HG03558 (cell line): Measurements from ENCODE around the gene CYFIP2.
"Not testable (repeated sequence)": the region's sequence is repeated elsewhere in the genome, so short reads cannot be mapped to it uniquely, and the experiment has no call there.

ENCODE experiments used
- ATAC-seq: cut with Tn5 transposase; IDR thresholded peaks from one replicate; pipeline ENCODE4 v1.9.1; 2021; ENCODE audit warnings: moderate number of reproducible peaks; ENCODE audit not compliant: unreplicated experiment; ENCODE audit errors: extremely low read depth

Gene CYFIP2

DNA sequence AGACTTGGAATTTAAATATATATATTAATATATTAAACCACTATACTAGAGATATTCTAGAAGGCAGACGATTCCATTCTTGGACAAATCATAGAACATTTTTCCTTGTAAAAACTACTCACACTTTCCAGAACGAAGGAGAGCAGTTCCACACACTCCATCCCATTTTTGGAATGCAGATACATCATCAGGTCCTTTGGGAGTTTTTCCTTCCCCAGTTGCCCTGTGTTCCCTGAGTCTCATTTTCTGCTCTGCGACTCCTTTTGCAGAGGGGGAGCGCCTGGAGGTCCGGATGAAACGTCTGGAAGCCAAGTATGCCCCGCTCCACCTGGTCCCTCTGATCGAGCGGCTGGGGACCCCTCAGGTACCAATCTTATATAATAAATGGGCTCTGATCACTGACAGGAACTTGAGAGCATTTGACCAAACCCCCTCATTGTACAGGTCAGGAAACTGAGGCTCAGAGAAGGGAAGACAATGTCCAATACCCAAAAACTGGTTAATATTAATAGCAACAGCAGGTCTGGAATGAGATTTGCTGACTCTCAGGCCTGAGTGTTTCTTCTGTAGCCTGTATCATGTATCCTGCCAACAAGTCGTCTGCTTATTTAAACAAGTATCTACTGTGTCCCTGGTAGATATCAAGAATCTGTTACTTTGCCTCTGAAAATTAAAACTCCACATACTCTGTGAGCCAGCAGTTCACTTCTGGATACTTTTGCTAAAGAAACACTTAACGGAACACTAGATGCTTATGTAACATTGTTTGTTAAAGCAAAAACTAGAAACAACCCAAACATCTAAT is 117.3 kb downstream of the CYFIP2 start:
- ATAC-seq: no peak

GRCh38 chr5:157384971-157385709 is 119.2 kb downstream of the CYFIP2 start:
- no peak for ATAC-seq

DNA sequence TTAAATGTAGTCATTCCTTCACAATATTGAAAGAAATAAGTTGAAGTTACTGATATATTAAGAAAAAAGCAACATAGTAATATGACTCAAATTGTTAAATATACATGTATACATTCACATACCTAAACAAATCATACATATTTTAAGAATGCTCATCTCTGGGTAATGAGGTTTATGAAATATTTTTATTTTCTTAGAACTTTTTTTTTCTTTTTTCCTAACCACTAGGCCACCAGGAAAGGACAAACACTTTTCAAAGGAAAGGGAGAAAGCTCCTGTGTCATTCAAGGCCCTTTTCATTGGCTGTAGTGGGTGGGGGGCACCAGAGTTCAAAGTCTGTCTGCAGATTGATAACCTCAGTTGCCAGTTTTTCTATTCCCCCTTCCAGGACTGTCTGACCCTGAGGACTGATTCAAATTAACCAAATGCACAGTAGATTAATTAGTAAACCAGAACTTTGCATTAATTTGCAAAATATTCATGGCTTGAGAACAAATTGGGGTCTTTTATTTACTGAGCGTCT is 121.2 kb downstream of the CYFIP2 start:
- ATAC-seq: no peak

DNA sequence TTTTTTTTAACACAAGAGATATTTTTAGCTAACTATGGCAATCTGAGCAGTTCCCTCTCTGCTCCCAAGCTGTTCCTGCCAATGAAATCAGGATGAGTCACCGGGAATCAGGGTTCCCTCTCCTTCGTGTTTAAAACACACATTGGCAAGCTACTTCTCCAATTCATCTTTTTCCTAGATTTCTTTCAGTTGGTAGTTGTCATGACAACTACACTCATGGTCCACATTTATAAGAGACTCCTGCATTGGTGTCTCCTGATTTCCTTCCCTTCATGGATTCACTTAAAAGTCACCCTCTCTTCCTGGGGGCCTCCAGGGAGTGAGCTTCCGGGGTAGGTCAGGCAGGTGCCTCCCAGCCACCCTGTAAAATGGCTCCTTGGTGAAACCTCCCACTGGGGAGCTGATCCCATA is 121.8 kb downstream of the CYFIP2 start:
- no peak for ATAC-seq

DNA sequence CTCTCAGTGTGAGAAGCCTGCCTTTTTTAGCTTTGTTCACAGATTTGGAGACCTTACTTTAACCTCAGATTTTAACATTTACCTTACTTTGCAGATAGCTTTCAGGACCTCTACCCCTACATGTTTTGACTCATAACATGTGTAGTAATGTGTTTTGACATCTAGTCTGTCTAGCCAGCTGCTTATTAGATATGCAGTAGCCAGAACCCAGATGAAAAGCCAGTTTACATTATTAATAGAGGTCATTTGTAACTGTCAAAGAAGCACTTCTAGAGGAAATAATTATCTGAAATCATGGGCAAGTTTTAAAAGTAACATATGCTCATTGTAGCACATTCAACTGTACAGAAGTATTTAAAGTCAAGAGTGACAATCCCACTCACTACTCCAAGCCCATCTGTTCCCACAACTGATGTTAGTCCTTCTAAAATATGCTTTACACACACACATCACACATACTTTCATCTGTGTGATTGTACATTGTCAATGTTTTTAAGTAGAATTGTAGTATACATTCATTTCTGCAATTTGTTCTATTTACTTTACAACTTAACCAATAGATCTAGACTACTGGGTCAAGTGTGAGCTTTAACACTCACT is 122.3 kb downstream of the CYFIP2 start:
- no peak for ATAC-seq

DNA sequence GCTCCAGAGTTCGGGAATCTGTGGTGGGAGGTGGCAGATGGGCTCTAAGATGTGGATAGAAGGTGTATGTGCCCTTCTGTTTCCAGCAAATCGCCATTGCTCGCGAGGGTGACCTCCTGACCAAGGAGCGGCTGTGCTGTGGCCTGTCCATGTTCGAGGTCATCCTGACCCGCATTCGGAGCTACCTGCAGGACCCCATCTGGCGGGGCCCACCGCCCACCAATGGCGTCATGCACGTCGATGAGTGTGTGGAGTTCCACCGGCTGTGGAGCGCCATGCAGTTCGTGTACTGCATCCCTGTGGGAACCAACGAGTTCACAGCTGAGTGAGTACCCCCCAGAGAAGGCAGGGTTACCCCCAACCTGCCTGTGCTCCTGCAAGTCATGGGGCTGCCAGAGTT is 123.2 kb downstream of the CYFIP2 start:
- ATAC-seq: no peak

- no peak for ATAC-seq
Measured at GRCh38 chr5:157390133-157390532, 124.2 kb downstream of the CYFIP2 start.

- no peak for ATAC-seq
Measured at GRCh38 chr5:157390551-157391297, 124.8 kb downstream of the CYFIP2 start.

DNA sequence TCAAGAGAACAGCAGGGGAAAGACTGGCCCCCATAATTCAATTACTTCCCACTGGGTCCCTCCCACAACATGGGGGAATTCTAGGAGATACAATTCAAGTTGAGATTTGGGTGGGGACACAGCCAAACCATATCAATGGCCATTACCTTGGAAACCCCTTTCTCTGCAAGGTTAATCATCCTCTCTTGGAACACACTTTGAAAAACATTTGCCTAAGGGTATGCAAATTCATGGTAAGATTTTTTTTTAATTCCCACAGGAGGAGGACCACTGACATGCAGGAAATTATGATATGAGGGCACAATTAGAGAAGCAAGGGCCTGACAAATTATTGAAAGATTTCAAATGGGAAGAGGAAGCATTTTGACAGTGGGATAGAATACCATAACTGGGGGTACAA is 132.4 kb downstream of the CYFIP2 start:
- no peak for ATAC-seq

DNA sequence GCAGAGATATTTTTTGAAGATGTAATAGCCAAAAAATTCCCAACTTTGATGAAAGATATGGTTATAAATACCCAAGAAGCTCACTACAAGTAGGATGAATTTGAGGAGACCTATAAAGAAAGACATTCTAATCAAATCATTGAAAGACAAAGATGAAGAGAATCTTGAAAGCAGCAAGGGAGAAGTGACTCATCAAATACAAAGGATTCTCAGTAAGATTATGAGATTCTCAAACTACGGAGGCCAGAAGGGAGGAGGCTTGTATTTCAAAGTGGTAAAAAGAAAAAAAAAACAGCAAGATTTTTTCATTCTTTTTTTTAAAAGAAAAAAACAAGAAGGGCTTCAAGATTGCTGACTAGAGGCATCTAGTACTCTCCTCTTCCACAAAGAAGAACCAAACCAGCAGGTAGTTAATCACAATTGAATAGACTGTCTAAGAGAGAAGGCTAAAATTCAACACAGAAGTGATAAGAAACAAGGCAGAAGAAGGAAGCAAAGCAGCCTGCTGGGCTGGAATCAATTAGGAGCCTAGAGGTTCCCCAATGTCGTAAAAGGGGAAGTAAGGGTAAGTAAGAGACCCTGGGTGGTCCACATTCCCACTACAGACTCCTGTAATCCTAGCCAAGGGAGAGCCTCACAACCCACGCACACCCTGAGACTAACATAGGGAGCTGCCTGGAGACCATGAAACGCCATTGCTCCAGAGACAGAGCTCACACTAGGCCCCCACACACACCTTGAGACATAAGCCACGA is 135.0 kb downstream of the CYFIP2 start:
- ATAC-seq: no peak

DNA sequence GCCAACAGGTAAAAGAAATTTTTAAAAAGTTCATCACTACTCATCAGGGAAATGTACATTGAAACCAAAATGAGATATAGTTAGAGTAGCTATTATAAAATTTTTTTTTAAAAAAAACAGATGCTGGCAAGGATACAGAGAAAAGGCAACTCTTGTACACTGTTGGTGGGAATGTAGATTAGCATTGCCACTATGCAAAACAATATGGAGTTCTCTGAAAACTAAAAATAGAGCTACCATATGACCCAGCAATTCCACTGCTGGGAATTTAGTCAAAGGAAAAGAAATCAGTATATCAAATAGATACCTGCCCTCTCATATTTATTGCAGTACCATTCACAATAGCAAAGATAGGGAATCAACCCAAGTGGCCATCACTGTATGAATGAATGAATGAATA is 149.9 kb downstream of the CYFIP2 start:
- no peak for ATAC-seq

GRCh38 chr5:157419521-157419920 is 153.6 kb downstream of the CYFIP2 start:
- not testable (repeated sequence) for ATAC-seq

- ATAC-seq: not testable (repeated sequence)
Measured at GRCh38 chr5:157429920-157430319, 164.0 kb downstream of the CYFIP2 start.

DNA sequence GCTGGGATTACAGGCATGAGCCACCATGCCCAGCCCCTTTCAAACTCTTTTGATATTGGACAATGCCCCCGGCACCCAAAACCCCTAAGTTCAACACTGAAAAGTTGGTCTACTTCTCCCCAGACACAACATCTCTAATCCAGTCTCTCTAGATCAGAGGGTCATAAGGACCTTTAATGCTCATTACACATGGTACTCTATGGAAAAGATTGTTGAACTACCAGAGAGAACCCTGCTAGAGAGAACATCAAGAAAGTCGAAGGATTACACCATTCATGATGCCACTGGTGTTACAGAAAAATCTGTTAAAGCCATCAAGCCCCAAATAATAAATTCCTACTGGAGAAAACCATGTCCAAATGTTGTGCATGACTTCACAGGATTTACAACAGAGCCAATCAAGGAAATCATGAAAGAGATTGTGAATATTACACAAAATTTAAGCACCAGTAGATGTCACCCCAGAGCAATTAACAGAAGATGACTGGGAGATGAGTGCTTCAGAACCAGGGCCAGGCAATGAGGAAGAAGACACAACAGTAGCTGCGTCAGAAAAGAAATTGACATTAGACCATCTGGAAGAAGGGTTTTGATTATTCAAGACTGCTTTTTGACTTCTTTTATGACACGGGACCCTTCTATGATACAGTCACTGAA is 165.7 kb downstream of the CYFIP2 start:
- peak; percentile 46 for ATAC-seq

- no peak for ATAC-seq
Measured at GRCh38 chr5:157434096-157434495, 168.2 kb downstream of the CYFIP2 start.

DNA sequence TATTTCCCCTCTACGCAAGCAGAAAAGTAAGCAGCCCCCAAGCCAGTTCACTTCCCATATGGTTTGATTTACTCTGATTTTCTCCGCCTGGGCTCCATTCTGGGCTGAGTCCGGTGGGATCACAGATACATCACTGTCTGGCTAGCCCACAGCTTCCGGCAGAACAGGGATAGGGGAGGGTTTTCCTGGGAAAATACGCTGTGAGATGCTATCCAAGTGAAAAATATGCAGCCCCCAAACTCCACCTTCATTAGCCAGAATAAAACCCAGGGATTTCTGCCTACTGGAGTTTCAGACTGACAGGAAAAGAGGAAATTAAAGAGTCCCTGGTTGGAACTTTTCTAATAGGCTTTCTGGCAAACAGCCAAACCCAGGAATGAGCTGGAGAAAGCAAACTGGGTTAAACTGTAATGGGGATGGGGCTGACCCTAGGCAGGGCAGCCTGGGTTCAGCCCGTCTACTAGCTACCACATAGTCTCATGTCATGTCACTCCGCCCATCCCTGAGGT is 177.2 kb downstream of the CYFIP2 start:
- no peak for ATAC-seq

DNA sequence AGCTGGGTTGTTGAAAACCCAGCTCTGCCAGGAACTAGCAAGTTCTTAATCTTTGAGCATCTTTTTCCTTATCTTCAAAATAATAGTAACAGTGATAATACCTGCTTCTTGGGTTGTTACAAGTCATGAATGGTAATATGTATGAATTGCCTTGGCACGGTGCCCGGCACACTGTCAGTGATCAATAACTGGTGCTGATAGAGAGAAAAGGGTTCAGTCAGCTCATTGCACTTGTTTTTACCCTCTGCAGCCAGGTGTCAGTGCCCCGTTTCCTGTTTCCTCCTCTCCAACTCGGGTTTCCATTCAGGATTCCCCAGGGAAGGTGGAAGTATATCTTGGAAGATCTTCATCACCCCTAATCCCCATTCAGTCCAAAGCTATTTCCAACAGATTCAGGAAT is 178.3 kb downstream of the CYFIP2 start:
- no peak for ATAC-seq
